ENCODE results near the gene NT5C1A.

The NT5C1A gene

DNA sequence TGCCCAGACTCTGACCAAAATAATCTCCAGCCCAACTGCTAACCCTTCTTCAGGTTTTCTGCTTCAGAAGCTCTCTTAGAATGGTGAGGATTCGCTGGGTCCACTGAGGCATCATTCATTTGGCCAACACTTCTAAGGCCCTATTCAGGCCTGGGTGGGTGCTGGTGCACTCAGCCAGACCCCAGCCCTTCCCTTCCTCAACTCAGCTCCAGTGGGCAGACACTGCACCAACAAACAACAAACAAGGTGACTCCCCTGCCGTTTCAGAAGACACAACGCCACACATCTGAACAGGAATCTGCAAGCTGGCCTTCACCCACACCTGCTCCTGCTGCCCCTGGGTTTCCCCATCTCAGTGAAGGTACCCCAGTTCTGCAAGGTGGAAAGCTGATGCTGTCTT is 38.5 kb downstream of the NT5C1A start:
- no peak for DNase-seq

DNA sequence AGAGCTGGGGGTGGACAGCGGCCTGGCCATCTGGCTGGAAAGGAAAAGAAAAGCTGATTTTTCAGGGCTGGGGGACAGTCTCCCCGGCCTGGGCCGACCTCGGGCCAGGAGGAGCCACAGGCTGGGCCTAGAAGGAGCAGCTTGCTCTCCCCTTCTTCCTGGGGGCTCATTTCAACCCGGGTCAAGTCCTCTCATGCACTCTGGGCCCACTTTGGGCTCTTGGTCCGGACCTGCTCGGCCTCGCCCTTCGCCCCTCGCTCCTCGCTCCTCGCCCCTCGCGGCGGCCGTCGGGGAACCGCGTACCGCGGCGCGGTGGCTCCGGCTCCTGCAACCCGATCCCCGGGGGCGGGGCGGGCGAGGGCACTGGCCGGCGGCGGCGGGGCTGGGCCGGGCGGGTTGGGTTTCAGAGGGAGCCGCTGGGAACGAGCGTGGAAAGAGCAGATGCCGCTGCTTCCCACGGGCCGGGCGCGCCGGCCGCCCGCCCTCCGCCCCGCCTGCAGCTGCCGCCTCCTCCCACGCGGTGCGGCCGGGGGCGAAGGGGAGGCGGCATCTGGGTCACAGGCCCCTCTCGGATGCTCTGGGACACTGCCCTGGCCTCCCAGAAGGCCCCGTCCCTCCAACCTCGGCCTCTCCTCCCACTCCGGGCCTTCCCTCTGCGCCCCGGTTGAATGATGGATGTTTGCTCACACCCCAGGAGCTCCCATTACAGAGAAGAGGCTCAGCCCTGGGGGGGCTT is 39.1 kb downstream of the NT5C1A start:
- no peak for DNase-seq

DNA sequence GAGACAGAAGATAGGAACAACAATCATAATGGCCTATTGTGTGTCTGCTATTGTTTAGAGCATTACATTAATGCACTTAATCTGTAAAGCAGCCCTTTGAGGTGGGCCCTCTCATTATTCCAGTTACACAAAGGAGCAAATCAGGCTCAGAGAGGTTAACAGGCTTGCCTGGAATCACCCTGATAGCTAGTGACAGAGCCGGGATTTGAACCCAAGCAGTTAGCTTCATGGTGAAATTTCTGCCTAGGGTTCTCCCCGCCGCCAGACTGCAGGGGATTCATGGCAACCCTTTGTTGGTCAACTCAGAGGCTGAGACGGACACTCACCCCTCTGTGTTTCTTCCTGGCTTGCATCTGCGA is 39.6 kb downstream of the NT5C1A start:
- DNase-seq: no peak

DNA sequence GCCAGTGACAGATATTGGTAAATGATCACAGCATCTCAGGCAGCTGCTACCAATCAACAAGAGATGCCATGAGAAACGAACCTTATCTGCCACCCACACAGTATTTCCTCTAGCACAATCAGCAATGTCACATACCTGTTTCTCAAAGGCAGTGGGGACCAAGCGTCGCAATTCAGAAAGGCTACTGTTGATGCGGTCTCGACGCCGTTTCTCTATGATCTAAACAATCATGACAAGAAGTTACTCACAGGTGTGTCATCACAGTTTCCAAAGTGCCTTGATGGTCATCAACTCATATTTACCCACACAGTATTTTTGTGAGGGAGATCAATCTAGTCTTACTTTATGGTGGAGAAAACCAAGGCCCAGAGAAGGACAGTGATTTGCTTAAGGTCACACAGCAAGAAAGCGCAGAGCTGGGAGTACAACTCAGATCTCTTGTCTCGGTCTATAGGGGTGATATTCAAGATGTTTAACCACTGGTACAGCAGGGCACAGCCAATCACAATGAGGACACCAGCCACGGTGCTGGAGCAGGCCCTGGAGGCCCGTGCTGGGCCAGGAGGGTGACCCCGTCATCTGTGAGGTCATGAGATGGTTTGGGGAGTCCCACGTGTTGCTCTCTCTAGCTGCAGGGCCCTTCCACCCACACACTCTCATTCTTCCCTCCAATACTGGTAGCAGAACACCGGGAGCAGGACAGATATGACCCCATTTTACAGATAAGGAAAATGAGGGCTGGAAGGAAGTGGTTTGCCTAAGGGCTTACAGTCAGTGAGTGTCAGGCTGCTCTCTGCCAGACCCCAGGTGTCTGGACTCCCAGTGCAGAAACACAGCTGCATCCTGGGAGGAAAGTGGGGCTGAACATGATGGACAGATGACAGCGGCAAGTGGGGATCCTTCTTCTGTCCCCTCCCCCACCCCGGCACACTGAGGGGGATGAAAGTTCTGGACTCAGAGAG is 40.3 kb downstream of the NT5C1A start:
- no peak for DNase-seq

DNA sequence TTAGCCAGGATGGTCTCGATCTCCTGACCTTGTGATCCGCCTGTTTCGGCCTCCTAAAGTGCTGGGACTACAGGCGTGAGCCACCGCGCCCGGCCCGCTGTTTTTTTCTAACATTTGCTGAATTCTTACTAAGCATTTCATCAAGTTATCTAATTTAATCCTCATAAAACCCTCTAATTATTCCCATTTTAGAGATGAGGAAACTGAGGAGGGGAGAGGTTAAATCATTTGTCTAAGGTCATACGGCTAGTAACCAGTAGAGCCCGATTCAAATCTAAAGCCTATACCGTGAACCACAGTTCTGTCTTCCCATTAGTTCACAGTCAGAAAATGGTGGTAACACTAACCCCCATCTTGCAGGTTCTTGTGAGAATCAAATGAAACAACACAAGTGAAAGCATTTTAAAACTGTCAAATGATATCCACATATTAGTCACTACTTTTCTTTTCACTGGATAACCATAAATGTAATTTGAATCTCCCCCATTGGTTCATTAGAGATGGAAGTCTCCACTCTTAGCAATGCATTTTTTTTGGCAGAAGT is 43.0 kb downstream of the NT5C1A start:
- DNase-seq: no peak

DNA sequence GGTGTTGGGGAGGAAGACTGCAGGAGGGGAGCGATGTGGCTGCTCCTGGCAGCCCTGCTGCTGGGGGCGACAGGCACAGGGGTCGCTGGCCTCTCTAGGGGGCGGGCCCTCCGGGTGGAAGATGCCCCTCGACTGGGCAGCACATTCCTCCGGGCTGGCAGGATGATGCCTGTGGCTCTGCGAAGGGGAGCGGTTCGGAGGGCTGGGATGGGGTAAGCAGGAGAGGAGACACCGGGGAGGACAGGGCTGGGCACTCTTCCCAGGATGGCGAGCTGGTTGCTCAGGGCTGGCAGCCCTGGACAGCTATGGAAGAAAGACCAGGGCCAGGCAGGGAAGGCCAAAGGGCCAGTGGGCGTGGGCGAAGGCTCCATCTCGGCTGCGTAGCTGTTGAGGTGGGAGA is 45.3 kb downstream of the NT5C1A start:
- DNase-seq: no peak

DNA sequence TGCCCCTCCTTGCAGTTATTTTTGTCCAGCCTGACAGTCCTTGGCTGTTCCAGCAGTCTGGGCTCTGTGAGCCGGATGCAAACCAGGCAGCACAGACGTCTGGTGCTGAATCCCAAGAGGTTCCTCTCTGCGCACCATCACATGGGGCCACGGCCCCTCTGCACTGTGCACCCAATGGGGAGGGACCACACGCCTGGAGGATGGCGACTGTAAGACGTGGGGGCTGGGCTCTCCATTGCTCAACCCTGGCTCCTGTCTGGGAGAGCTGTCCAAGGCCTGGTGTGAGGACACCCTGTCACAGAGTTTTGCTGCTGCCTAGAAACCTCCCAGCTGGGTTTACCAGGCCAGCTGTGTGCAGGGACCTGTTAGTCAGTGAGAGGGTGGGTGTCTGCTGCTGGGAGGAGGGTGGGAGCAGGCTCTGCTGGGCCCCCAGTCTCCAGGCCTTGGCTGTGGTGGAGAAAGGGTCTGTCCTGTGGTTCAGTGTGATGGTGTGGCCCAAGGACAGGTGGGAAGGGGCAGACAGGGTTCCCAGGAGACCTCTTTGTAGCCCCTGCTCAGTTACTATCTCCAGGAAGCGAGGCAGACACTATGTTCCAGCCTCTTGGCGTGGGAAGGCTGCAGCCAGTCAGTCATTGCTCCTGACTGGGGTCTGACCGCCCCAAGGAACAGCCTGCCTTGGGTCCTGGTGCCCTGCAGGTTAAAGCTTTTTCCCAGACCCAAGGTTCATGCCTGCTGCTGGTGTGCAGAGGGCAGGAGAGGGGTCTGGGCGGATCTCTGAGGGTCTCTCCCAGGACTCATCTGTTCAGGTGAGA is 46.2 kb downstream of the NT5C1A start:
- no peak for DNase-seq

DNA sequence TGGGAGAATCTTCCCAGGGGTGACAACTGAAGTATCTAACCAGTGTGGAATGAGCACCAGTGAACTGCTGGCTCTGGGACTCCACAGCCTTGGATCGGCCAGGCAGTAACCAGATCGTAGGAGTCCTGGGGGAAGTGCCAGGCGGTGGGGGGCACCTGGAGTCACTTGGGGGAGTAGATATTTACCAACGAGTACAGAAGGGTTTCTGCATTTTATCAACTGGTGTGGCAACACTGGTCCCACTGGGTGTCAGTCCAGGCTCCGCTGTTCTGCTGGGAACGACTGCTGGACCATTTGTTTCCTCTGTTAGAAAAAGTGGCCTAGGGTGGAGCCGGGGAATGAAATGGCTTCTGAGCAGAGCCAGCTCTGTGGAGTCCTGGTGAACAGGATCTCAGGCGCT is 46.9 kb downstream of the NT5C1A start:
- no peak for DNase-seq

DNA sequence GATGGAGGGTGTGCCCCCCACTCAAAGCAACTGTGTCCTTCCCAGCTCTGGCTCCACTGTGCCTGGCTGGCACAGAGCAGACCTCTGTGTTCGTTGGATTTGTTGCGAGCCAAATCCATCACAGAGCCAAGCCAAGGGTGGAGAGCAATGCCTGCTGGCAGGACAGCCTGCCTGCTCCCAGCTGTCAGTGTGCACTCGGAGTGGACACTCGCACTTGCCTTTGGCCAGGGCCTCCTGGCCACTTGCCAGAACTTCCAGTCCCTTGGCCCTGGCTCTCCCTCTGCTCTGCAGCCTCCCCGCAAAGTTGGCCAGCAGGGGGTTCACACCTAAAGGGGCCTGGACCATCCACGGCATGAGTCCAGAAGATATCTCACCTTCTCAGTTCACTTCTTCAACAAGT is 48.9 kb downstream of the NT5C1A start:
- no peak for DNase-seq

DNA sequence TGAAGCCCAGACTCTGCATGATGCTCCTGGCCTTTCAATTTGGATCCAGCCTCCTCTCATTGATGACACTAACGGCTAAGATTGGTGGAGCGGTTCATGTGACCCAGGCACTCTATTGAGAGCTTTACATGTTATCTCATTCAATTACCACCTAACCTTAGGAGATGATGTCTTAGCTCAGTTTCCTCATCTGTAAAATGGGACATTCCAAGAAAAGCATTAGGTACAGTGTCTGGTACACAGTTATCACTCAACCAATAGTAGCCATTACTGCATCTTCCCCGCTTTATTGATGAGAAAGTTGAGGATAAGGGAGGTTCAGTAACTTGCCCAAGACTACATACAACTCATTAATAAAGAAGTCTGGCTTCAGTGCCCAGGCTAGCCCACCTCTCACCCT is 49.5 kb downstream of the NT5C1A start:
- DNase-seq: no peak

DNA sequence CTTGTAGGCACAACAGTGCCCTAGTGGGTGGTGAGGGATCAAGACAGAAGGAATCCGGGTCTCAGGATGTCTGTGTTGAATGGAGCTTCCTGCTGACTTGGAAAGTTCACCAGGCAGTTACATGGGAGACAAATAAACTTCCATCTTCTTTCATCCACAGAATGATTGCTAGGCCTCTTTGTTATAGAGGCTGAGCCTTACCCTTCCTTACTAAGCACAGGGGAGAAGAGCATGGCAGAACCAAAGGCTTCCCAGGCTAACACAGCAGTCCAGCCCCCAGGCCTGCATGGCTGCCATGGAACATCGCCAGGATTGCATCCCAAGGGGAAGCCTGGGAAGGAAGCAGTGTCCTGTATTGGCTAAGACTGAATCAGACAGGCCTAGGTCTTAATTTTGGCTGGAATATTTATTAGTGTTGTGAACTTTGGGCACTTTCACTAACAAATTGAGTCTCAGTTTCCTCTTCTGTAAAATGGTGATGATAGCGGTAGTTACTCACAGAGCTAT is 51.2 kb downstream of the NT5C1A start:
- DNase-seq: no peak

DNA sequence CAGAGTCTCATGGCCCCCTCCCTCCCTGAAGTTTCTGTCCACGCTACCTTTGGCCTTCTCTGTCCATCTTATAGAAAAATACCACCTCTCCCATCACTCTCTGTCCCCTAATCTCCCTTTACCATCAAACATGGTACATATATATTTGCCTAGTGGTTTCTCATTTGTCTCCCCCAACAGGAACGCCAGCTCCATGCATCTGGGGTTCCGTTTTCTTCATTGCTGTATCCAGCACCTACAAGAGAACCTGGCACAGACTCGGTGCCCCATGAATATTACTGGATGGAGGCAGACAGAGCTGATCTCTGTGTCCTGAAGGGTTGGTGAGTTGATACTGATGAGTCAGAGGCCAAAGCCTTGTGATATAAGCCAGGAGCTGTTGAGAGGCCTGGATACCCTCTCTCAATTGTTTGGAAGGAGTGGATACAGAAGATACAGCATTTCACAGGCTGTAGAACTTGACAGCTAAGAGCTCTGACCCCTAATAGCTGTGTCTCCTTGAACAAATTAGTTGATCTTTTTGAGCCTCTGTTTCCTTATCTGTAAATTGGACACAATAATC is 54.3 kb downstream of the NT5C1A start:
- no peak for DNase-seq

DNA sequence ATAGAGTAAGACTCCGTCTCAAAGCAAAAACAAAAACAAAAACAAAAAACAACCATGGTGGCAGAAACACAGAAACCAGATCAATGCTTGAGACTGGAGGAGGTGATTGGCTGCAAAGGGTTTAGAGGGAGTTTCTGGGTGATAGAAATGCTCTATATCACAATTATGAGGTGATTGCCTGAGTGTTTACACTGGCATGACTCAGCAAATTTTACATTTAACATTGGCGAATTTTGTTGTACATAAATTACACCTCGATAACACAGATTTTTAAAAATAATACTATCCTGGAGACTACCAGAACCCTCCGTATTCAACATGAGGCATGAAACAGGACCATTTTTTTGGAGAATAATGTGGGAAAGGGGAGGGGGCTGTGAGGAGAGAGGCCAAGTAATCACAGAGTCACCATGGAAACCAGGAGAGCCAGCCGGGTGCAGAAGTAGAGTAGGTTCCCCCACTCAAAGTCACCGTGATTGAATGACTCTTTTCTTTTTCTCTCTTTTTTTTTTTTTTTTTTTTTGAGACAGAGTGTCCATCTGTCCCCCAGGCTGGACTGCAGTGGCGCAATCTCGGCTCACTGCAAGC is 56.7 kb downstream of the NT5C1A start:
- no peak for DNase-seq

DNA sequence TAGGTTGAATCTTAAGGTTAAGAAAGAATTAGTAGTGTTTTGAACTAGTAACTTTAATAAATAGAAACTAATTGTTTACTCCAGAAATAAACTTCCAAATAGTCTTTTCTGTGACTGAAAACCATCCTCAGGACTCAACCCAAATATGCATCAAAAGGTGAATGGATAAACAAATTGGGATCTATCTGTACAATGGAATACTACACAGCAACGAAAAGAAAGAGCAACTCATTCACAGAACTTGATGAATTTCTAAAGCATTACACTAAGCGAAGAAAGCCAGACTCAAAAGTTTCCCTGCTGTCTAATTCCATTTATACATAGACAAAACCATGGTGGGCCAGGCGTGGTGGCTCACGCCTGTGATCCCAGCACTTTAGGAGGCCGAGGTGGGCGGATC is 57.4 kb downstream of the NT5C1A start:
- no peak for DNase-seq

DNA sequence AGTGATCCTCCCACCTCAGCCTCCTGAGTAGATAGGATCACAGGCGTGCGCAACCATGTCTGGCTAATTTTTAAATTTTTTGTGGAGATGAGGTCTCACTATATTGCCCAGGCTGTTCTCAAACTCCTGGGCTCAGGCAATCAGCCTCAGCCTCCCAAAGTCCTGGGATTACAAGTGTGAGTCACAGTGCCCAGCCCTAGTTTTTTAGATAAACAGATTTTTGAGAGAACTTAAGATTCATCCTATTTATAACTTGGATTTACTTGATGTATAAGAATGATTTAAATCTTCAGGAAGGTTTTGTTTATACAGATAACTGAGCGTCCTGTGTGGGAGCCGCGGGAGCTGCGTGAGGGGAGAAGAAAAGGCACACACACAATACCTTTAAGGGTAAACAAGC is 58.7 kb downstream of the NT5C1A start:
- DNase-seq: no peak

DNA sequence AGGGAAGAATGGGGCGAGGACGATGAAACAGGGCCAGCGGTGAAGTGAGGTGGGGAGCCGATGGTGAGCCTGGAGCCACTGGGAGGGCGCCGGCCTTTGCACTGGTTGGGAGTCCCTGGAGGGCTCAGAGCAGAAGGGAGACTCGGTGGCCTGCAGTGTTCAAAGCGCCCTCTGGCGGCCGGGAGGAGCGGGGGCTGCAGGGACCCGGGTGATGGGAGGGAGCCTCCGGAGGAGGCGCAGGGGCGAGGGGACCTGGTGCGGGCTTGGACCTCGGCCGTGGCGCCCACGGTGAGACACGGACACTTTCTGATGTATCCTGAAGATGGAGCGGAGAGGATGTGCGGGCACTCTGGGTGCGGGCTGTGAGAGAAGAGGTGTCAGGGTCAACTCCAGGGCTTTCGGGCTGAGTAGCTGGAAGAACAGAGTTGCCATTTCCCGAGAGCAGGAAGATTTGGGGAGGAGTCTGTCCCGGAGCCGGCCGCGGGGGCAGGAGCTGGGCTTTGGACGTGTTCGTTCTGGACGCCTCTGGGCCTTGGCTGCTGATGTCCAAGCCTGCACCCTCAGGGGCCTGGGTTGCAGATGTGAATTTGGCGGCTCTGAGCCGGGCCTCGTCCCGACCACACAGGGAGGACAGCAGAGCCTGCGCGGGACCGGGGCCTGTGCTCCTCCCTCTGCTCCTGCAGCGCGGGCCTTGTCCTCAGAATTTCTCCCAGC is 62.1 kb downstream of the NT5C1A start:
- no peak for DNase-seq
